Stimulated activated CD4-positive, alpha-beta T cell treated with anti-CD3 and anti-CD28 coated beads, TNF-alpha, amount 100 ng/mL, for 24 hours (primary cell): ENCODE data around the gene TRPM5.
A peak's percentile ranks its signal among the peaks of the same experiment; 100 is the strongest.

Experiments
- DNase-seq, 3 experiments: peaks; one replicate each; pipeline ENCODE4 v3.0.0-alpha.2; 2020; ENCODE audit warnings: low read depth in 3 of 3

Gene TRPM5

DNA sequence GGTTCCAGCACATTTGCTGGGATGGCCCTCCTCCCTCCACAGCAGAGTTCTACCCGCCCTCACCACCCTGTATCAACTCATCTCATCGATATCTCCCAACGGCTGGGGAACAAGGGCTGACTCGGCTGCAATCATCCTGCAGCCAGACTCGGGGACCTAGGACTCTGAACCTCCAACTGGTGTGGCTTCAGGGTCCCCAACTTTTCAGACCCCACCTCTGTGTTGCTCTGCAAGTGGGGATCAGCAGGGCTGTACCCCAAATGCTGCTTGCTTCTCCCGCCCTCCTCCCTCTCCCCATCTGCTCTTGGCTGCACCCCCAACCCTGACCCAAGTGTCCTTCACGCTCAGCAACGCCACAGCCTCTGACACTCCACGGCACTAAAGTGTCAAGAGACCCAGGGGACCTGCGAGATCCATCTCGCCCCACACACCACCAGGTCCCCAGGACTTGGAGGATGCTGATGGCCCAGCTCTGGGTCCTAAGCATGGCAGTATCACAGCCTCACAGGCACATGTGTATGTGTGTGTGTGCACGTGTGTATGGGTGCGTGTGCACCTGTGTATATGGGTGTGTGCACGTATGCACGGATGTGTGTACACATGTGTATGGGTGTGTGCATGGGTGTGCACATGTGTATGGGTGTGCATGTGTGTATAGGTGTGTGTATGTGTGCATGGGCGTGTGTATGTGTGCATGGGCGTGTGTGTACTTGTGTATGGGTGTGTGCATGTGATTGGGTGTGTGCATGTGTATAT lies 26.9 kb upstream of the TRPM5 start:
- no peak for DNase-seq

DNA sequence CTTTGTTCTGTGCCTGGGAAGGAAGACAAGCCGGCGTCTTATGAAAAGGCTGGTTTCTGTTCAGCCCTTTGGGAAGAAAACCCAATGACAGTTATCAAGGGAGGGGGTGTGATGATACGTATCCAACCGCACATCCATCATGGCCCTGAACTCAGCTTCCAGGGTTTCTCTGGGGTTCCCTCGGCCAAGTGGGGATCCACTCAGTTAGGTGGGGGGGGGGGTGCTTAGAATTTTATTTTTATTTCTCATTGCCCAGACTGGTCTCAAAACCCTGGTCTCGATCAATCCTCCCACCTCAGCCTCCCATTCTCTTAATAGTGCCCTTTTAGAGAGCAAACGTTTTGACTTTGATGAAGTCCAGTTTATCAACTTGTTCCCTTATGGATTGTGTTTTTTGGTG lies 26.2 kb upstream of the TRPM5 start:
- DNase-seq: no peak

DNA sequence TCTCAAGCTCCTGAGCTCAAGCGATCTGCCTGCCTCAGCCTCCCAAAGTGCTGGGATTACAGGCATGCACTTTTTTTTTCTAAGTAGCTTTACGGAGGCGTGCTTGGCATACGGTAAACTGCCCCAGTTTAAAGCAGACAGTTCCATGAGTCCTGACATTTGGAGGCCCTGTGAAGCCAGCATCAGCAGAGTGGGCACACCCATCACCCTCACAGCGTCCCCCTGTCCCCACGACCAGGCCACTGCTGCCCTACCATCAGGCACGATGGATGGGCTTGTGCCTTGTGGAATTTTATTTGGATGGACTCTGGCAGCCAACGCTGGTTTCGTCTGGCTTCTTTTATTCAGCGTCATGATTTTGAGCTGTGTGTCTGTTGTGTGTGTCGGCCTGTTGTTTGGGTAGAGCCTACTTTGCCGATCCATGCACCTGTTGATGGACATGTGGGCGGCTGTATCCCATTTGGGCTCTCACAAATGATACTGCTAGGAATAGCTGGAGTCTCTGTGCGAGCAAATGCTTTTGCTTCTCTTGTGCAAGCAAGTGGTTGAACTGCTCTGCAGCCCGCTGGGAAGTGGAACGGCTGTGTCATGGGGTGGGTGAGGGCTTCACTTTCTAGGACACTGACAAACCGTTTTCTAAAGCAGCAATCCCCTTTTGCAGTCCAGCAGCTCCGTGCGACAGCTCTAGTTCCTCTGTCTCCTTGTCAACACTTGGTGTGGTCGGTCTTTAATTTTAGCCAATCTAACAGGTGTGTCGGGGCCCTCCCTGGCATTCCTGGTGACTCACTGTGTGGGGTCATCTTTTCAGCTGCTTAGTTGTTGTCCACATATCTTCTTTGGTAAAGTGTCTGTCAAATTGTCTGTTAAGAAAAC lies 24.3 kb upstream of the TRPM5 start:
- DNase-seq: no peak

DNA sequence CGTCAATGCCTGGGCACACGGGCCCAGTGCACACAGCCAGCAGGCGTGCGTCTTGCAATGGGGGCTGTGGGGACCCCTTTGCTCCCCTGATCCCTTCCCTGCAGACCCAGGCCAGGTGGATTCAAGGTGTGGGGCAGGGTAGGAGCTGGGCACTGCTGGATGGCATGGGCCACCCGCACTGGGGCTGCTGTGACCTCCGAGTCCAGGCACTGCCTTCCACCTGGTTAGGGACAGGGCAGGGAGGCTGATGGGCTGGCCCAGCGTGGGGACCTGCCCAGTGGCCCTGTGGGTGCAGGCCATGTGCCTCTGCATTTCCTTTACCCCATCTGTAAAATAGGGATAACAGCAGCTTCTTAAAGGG lies 23.4 kb upstream of the TRPM5 start:
- DNase-seq: no peak

DNA sequence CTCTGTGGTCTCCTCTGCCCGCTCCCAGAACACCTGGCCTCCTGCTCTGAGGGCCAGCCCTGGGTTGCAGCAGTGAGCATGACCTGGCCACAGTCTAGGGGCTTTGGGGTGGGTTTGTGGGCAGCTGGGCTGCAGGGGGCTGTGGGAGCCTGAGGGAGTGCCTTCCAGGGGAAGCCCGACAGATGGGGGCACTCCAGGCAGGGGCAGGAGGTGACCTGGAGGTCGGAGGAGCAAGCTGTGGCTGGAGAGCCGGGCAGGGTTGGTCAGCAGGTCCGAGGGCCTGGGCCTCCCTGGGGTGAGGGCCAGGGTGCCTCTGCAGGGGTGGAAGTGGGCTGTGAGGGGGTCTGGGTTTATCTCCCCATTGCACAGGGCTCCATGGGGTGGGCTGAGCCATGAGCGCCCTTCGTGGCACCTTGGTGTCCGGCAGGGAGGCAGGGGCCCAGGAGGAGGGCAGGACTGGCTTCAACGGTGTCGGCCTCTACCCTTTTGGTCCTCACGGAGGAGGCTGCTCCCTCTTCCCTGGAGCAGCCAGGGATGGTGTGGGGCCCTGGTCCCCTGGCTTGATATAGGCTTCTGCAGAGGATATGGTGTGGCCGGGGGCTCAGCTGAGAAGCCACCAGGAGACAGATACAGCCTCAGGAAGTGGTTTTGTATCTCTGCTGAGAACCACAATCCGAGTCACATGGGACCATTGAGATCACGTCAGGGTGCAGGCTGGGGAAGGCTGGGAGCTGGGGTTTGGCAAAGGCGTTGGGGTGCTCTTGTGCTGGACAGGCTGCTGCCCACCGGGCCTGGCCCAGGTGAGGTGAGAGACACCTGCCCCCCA lies 22.8 kb upstream of the TRPM5 start:
- DNase-seq: peak in 1 of 3 experiments; percentile 38

DNA sequence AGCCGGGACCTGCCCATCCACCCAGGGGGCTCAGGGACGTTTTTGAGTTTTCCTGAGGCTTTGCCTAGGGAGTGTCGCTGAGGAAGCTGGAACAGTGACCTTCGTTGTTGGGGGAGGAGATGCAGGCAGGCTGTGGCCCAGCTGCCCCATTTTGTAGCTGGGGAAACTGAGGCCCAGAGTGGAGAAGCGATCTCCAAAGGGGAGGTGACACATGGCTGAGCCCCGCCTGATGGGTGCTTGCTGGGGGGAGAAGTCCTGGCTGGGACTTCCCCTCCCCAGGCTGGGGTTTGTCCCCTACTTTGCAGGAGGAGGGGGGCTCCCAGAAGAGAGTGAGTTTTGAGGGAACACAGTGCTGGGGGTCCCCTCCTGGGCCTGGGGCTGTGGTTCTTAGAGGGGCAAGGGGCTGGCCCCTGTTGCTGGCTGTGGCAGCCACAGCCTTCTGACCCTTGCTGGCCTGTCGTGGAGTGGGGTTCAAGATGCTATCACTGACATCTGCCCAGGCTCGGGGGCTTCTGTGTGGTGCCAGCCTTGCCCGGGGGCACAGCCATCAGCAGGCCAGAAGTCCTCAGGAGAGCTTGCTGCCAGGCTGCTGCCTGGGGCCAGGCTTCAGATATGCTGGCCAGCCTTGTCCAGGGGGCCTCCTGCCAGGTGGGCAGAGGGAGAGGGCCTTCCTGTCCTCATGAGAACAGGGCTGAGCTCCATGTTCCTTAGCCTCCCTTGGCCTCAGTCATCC lies 21.9 kb upstream of the TRPM5 start:
- no peak for DNase-seq

DNA sequence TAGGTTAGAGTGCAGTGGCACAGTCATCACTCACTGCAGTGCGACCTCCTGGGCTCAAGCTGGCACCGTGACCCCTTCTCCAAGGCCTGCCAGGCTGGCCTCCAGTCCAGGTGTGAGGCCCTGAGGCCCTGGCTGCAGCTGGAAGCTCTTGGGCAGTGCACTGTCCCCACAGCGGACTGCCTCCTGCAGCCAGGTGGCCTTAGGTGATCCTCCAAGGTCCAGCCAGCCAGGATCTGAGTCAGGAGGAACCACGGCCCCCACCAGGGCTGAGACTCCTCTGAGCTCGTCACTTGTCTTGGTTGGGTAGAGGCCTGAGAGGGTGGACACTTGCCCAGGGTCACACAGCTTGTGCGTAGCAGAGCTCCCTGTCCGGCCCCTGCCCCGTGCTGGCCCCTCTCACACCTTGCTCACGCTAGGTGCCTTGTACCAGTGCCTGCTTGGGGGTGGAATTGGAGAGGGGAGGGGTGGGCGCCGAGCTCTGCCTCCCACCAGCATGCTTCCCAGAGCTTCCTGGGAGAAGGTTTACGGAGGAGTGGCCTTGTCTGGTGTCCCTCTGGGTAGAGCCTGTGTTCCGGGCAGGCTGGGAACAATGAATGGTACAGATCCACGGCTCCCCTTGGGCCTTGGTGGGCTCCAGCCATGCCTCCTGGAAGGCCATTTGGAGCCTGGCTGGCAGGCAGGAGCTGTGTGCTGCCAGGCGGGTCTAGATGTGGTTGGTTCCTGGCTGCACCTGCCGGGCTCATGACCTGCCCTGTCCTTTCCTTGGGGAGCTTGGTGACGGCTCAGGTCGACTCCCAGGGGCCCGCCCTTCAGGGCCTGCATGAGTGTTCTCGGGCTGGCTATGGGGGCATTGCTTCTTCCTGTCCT lies 21.1 kb upstream of the TRPM5 start:
- DNase-seq: no peak

DNA sequence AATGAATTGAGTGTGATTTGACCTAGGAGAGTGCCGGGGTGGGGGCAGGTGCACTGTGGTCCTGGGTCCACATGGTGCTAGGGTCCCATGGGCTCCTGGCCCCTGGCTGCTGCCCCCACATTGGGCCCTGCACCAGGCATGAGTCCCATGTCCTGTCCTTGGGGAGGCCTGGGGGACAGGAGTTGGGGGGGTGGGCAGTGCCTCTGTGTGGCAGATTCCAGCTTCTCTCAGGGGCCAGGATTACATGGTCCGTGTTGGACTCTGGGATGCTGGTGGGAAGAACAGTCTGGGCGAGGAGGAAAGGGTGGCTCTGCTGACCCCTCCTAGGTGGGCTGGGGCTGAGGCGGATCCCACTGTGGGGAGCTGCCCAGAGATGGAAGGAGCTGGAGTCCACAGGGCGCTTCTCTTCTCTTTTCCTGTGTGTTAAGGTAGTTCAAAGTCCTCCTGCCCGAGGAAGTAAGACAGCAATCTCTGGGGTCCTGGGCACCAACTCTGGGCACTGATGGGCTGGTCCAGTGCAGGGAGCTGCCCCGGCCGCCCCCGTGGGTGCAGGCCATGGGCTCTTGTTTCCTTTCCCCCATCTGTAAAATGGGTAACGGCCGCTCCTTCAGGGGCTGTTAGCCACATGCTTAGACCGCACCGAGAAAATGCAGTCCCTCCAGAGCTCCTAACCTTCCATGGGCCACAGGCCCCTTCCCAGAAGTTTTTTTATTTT lies 20.3 kb upstream of the TRPM5 start:
- no peak for DNase-seq

DNA sequence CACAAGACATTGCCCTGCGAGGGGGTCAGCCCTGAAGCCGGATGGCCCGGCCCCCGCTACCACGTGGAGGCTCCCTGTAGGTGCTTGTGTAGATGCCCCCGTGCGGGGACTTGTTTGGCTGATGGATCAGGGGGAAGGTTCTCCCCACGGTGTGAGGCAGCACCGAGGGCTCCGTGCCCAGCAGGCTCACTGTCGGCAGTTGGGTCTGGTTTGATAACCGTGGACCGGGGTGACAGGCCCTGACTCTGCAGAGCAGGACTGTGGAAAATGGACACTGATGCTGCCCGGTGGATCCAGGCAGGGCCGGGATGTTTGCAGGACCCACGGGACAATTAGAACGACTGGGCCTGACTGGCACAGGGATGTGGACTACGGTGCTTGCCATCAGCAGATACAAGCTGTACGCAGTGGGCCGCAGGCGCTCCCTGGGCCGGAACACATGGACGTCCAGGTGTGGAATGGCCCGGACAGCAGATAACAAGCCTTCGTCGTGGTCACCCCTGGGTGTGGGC lies 19.5 kb upstream of the TRPM5 start:
- DNase-seq: no peak

DNA sequence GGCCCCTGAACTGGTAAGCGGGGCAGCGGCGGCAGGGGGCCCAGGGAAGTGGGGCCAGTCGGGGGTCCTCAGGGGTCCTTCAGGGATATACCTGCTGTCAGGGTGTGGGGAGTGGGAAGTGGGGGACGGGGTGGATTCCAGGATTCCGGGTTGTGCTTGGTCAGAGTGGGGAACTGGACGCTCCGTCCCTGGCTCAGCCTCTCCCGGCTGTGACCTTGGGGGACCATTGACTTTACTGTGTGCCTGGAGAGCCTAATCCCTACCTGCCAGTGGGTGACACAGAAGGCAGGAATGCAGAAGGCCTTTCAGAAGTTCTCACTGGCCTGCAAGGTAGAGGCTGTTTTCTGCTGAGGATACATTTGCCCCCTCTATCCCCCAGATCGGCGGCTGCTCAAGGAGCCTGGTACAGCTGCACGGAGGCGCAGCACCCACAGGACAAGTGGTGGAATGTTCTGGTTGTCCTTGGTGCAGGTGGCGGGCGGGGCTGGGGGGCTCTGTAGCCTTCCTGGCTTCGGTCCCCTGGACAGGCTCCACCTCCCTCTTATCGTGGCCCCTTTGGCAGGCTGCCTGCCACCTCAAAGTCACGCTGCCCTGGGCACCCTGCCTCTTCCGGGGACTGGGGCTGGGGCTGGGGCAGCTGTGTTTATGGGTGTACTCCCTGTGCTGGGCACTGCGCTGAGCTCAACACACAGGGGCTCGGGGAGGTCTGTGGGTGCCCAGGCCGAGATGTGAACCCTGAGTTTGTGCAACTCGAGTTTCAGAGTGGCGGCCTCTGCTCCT lies 18.9 kb upstream of the TRPM5 start:
- no peak for DNase-seq

DNA sequence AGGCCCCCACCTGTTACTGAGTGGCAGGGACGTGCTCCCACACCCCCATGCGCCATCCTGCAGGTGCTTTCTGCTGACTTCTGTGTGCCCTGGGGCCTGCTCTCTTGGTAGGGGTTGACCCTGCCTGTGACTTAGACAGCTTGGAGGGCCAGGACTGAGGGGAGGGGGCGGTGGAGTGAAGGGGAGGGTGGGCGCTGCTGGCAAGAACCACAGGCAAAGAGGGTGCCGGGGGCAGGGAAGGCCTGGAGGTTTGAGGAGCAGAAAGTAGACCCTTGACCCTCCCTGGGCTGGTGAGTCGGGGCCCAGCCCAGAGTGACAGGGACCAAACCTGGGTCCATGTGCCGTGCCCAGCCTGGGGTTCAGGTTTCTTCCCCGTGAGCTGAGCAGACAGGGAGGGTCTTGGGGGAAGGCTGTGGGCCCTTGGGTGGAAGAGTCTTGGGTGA lies 18.2 kb upstream of the TRPM5 start:
- no peak for DNase-seq

DNA sequence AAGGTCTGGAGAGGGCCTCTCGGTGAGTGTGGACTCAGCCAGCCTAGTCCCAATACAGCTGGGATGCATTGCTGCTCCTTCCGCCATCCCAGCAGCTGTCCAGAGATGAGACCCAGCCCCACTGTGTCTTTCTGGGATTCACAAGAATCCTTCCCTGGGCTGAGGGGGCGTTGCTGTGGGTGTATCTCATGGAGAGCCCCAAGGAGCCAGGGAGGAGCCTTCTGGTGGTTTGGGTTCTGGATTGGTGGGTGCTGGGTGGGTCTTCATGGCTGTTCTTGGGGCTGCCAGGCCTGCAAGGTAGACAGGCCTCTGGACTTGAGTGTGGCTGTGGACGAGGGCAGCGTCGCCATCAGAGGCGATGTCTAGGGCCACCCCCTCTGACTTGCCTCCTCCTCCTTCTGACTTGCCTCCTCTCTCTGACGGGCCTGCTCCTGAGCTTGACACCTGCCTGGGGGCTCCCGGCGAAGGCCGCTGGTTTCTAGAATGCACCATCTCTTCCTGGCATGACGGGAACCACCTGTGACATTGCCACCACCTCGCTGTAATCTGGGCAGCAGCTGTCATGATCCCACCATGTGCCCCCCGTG lies 17.7 kb upstream of the TRPM5 start:
- DNase-seq: no peak

DNA sequence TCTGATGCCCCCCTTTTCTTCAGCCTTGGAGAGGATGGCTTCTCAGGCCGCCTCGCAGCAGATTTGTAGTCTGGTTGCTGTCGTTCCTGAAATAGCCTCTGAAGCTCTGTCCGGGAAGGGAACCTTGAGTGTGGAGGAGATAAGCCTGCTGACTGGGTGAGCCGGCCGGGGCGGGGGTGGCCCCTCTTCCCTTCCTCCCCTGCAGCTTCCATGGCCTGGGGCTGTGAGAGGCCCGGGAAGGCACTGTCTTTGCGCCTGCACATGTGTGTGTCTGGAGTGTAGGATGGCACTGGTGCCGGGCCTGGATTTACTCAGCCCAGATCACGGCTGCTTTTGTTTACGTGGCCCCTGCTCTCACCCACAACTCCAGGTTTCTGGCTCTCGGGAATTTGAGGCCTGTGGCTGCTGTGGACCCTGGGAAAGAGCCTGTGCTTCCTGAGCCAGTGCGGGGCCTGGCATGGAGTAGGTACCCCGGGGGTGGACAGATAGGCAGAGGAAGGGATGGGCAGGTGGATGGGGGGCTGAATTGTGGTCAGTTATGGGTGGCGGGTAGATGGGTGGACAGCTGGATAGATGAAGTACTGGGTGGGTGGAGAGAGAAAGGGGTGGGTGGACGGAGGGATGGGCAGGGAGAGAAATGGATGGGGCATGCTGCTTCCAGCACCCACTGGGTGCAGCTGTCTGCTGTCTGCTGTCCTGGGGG lies 17.1 kb upstream of the TRPM5 start:
- DNase-seq: no peak

DNA sequence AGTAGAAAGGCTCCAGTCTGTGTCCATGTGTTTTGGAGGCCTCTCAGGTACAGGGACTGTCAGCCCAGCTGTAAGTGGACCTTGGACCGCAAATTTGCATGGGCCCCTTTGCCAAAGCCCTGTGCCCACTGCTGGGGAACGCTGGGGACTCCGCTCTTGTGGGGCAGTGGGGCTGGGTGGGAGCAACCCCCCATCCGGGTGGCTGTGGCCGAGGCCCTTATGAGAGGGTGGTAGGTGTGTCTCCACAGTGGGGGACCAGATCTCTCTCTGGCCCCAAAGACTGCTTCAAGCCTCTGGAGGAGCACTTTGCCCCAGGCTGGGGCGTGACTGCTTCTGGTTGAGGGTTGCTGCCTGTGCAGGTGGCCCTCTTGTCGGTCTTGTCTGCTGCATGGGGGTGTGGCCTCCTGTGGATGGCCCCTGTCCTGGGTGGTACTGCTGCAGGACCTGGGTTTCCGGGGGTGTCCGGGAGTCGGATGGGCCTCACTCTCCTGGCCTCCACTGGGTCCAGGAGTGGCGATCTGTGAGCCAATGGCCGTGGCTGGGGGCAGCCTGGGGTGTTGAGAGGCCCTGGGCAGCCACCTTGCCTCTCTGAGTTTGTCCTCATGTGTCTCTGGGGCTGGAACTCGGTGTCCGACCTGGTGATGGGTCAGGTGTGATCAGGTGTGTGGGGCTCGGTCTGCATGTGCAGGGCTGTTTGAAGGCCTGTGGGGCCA lies 16.4 kb upstream of the TRPM5 start:
- DNase-seq: no peak

DNA sequence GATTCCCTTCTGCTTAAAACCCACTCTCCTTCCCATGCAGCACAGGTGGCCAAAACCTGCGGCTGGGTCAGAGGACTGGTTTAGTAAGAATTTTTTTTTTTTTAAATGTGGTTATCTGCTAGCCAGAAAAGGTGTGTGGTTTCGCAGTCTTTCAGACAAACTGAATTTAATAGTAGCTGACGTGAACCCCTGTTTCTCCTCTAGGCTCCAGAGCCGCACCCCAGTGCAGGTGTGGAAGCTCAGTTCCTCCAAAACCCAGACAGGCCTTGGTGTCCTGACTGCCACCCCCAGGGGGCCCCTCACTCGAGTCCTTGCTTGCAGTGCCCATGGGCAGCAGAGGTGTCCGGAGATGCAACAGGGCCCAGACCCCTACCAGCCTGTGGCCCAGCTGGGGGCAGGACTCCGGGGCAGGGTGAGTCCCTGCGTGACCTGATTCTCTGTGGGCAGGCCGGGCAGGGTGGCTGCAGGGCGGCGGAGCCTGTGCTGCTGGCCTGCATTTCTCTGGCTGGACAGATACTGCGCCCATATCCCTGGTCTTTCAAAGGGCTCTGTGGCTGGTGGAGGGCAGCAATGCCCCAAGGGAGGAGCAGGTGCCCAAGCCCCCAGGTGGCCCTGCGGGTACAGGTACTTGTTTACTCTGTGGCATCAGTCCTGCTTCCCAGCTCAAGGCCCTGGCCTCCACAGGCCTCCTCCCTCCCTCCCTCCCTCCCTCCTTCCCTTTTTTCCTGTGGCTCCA lies 15.7 kb upstream of the TRPM5 start:
- no peak for DNase-seq

DNA sequence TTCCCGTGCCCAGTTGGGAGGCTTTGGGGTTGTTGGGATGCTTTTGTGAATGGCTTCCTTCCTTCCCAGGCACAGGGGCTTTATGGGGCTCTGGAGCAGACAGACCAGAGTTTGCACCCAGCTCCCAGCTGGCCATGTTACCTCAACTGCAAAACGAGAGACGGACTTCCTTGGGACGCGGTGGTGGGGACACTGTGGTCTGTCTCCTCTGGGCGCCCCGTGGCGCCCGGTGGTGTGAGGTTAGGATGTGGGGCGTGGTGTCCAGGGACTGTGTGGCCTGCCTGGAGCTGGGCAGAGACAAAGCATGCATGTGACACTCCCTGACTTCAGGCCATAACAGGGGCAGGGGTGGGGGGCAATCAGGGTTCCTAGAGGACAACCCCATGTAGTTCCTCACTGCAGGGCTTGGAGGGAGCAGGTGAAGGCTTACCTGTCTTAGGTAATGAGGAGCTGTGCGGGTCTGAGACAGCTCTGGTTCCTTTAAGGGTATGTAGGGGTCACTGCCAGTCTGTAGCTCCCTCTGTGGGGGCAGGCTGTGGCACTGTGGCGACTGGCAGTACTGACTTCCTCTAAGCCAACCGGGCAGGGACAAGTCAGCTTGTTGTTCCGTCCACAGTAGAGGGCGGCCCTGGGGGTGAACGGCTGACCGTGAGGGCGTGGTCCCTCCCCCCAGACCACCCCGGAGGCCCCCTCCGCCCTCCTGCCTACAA lies 14.9 kb upstream of the TRPM5 start:
- no peak for DNase-seq
